NCI-H460 (cell line): Measurements from ENCODE around the gene ZNF784. TPM values are rescaled to one million over a fixed set of nuclear protein-coding genes. Genes with fewer than 3 reads are reported as not detected.

Experiments used
- DNase-seq: peaks from one replicate; pipeline ENCODE4 v3.0.0-alpha.2; 2016; ENCODE audit warnings: low read depth; ENCODE audit errors: extremely low read depth
- total RNA-seq: library from RNA; depleted of rRNA; stranded (reverse); fragments of >200 nt; shearing (Covaris generic); gene quantifications from 2 replicates; pipeline ENCODE4 v1.2.3, GENCODE V29; 2014

Gene ZNF784
- total RNA-seq, 1 experiment from 2014 or later: 2.1 TPM

- no peak for DNase-seq
Observed at GRCh38 chr19:55644191-55644833, 19.9 kb upstream of the ZNF784 start.

GRCh38 chr19:55643887-55644176, 19.5 kb upstream of the ZNF784 start:
- DNase-seq: no peak

- DNase-seq: peak; percentile 53
Observed at GRCh38 chr19:55643003-55643886, 18.9 kb upstream of the ZNF784 start, which contains the start of gene ZNF581. Gene ZNF581 (plus strand): TSS chr19:55643649. CDS start chr19:55644572, 923 bp downstream.

GRCh38 chr19:55642153-55643002, 18.0 kb upstream of the ZNF784 start:
- DNase-seq: no peak

- DNase-seq: no peak
Observed at GRCh38 chr19:55641426-55642152, 17.2 kb upstream of the ZNF784 start.

GRCh38 chr19:55640577-55641425, 16.4 kb upstream of the ZNF784 start, which contains the start of gene ZNF580:
Gene ZNF580 (plus strand): TSS chr19:55641002. CDS start chr19:55642509, 1,507 bp downstream.
- DNase-seq: peak; percentile 30

GRCh38 chr19:55640043-55640576, 15.7 kb upstream of the ZNF784 start:
- no peak for DNase-seq

GRCh38 chr19:55638864-55639359, 14.5 kb upstream of the ZNF784 start:
- peak; percentile 60 for DNase-seq

GRCh38 chr19:55637534-55637933, 13.2 kb upstream of the ZNF784 start:
- no peak for DNase-seq

GRCh38 chr19:55636723-55637122, 12.4 kb upstream of the ZNF784 start:
- no peak for DNase-seq

- no peak for DNase-seq
Observed at GRCh38 chr19:55635856-55636440, 11.6 kb upstream of the ZNF784 start.

GRCh38 chr19:55635334-55635717, 11.0 kb upstream of the ZNF784 start:
- DNase-seq: no peak

GRCh38 chr19:55633861-55634260, 9.5 kb upstream of the ZNF784 start:
- DNase-seq: no peak

GRCh38 chr19:55632463-55632834, 8.1 kb upstream of the ZNF784 start:
- peak; percentile 85 for DNase-seq

GRCh38 chr19:55626350-55626749, 2.0 kb upstream of the ZNF784 start:
- DNase-seq: no peak

- no peak for DNase-seq
Observed at GRCh38 chr19:55625004-55625326, 599 bp upstream of the ZNF784 start.

- no peak for DNase-seq
Observed at GRCh38 chr19:55623561-55623960, 805 bp downstream of the ZNF784 start.

GRCh38 chr19:55623130-55623529, 1.2 kb downstream of the ZNF784 start:
- DNase-seq: no peak
